HL-60 (cell line): ENCODE measurements around the gene NSUN6.

Experiments
- GABPA ChIP-seq: IDR thresholded peaks from 2 replicates; pipeline ENCODE4 v1.6.1; 2012; ENCODE audit warnings: low read depth
- POLR2AphosphoS5 ChIP-seq: IDR thresholded peaks from 2 replicates; pipeline ENCODE4 v1.6.1; 2012; ENCODE audit warnings: low read depth
- TF ChIP-seq, protein P1 (sequence below): IDR thresholded peaks from one replicate; pipeline ENCODE4 v1.5.1; 2011; ENCODE audit warnings: low read length, control low read depth, inconsistent platforms; ENCODE audit not compliant: insufficient read depth
- TF ChIP-seq, protein P2 (sequence below): IDR thresholded peaks from 2 replicates; pipeline ENCODE4 v1.6.1; 2012; ENCODE audit warnings: low read depth; ENCODE audit not compliant: insufficient replicate concordance

DNA sequence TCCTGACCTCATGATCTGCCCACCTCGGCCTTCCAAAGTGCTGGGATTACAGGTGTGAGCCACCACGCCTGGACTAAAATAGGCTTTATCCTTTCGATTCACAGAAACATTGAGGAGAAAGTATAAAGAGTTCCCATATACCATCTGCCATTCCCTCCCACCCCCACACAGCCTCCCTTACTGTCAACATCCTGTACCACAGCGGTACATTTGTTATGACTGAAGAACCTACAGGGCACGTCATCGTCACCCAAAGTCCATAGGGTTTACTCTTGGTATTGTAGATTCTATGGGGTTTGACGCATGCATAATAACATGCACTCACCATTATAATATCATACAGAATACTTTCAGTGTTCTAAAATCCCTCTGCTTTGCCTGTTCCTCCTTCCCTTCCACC is 35.8 kb upstream of the NSUN6 start:
- TF ChIP-seq, protein P1, sequence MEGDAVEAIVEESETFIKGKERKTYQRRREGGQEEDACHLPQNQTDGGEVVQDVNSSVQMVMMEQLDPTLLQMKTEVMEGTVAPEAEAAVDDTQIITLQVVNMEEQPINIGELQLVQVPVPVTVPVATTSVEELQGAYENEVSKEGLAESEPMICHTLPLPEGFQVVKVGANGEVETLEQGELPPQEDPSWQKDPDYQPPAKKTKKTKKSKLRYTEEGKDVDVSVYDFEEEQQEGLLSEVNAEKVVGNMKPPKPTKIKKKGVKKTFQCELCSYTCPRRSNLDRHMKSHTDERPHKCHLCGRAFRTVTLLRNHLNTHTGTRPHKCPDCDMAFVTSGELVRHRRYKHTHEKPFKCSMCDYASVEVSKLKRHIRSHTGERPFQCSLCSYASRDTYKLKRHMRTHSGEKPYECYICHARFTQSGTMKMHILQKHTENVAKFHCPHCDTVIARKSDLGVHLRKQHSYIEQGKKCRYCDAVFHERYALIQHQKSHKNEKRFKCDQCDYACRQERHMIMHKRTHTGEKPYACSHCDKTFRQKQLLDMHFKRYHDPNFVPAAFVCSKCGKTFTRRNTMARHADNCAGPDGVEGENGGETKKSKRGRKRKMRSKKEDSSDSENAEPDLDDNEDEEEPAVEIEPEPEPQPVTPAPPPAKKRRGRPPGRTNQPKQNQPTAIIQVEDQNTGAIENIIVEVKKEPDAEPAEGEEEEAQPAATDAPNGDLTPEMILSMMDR, result no peak
- no peak for TF ChIP-seq POLR2AphosphoS5
- TF ChIP-seq GABPA, result no peak
- TF ChIP-seq, protein P2, sequence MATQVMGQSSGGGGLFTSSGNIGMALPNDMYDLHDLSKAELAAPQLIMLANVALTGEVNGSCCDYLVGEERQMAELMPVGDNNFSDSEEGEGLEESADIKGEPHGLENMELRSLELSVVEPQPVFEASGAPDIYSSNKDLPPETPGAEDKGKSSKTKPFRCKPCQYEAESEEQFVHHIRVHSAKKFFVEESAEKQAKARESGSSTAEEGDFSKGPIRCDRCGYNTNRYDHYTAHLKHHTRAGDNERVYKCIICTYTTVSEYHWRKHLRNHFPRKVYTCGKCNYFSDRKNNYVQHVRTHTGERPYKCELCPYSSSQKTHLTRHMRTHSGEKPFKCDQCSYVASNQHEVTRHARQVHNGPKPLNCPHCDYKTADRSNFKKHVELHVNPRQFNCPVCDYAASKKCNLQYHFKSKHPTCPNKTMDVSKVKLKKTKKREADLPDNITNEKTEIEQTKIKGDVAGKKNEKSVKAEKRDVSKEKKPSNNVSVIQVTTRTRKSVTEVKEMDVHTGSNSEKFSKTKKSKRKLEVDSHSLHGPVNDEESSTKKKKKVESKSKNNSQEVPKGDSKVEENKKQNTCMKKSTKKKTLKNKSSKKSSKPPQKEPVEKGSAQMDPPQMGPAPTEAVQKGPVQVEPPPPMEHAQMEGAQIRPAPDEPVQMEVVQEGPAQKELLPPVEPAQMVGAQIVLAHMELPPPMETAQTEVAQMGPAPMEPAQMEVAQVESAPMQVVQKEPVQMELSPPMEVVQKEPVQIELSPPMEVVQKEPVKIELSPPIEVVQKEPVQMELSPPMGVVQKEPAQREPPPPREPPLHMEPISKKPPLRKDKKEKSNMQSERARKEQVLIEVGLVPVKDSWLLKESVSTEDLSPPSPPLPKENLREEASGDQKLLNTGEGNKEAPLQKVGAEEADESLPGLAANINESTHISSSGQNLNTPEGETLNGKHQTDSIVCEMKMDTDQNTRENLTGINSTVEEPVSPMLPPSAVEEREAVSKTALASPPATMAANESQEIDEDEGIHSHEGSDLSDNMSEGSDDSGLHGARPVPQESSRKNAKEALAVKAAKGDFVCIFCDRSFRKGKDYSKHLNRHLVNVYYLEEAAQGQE, result no peak
